GM19240 (cell line): ENCODE measurements around the gene DPYSL5.
A peak's percentile ranks its signal among the peaks of the same experiment; 100 is the strongest.

Experiments used
- DNase-seq: peaks from one replicate; pipeline ENCODE4 v3.0.0; 2011; ENCODE audit warnings: low spot score; ENCODE audit not compliant: insufficient read length

Gene DPYSL5

GRCh38 chr2:26957534-26957933 lies 109.6 kb downstream of the DPYSL5 start:
- no peak for DNase-seq

DNA sequence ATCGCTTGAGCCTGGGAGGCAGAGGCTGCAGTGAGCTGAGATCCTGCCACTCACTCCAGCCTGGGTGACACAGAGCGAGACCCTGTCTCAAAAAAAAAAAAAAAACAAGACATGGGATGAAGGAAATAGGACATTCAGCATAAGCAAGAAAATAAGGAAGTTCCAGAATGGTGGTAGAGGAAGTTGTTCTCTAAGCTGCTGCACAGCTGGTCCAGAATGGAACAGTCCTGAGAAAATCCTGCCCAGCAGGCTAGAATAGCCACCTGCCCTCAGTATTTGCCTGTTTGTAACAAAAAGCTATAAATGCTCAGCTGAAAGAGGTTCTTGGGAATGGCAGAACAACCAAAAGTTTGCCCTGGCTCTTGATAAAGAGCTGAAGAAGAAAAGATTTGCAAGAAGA lies 111.4 kb downstream of the DPYSL5 start:
- no peak for DNase-seq

DNA sequence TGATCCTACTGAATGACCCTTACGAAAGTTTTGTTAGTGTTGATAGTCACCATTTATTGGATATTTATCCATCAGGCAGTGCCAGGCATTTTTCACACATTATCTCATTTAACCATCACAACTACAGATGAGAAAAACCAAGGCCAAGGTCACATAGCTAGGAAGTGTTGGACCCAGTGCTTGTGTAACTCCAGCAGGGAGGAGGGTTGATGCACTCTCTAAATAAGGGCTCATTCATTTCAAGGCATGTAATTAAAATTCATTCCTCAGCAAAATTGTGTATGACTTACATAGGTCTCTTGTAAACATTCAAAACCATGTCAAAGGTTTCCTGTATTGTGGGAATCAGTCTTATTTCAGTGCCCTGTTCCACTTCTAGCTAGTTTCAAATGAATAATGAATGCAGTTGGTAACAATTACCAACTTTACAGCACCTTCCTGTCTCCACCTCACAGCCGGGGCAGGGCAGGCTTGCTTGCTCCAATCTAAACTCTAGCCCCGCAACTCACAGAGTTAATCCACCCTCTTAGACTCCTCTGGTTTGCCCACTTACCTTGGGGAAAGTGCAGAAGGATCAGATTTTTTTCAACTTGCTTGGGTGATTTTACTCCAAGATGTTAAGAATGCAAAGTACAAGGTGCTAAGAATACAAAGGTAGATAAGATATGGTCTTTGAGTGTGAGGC lies 116.7 kb downstream of the DPYSL5 start:
- no peak for DNase-seq

- DNase-seq = no peak
Measured at GRCh38 chr2:26968001-26968400, 120.1 kb downstream of the DPYSL5 start.

GRCh38 chr2:26969077-26969844 lies 121.3 kb downstream of the DPYSL5 start:
- no peak for DNase-seq

GRCh38 chr2:26970244-26970927 lies 122.5 kb downstream of the DPYSL5 start, which contains the start of gene MAPRE3:
Gene MAPRE3, plus strand, starts transcription at chr2:26970637. Its CDS starts 51,582 bp downstream, at chr2:27022219.
- peak; percentile 74 for DNase-seq

DNA sequence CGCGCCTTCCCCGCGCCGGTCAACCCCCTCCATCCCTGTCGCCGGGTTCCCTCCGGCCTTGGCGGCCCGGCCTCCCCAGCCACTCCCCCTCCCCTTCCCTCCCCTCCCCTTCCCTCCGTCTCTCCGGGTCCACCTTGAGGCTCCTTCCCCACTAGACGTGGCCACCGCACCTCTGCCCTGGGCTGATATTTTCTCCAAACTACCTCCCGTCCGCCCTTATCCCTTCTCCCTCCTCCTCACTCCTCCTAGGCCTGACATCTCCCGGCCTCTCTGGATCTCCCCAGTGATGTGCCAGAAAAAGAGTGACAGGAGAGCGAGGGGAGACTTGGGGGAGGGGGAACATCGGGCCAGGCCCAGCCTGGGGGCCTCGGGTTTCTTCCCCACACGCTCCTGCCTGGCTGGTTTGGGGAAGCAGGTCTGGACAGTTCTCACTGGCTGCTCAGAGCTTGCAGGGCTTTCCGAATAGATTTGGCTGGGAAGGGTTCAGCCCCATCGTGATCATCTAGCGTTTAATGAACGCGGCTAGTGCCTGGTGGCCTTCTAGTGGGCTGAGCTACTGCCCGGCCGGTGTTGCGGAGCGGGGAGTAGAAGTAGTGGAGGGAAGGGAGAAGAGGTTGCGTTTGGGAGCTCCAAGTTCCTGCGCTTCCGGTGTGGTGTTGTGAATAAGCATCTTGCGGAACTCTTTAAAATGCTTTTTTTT lies 123.1 kb downstream of the DPYSL5 start:
- DNase-seq = no peak

GRCh38 chr2:26971911-26972786 lies 124.2 kb downstream of the DPYSL5 start:
- DNase-seq = no peak

- no peak for DNase-seq
Measured at GRCh38 chr2:26974352-26974751, 126.4 kb downstream of the DPYSL5 start.

DNA sequence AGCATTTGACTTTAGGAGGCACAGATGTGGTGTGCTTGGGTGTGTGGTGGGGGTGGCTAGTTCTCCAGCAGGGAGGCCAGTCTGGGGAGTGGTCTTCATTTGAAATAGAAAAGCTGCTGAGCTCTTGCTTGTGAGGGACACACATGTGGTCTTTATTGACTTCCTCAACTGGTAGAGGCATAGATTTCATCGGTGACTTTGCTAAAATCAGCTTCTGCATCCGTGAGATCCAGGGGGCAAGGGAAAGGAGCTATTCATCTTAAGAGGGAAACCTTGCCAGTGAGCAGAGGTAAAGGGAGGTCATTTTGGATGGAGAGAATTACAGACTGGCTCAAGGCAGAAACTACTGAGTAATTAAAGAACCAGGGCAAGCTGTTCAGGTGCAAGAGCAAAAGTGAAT lies 127.2 kb downstream of the DPYSL5 start:
- DNase-seq = no peak

DNA sequence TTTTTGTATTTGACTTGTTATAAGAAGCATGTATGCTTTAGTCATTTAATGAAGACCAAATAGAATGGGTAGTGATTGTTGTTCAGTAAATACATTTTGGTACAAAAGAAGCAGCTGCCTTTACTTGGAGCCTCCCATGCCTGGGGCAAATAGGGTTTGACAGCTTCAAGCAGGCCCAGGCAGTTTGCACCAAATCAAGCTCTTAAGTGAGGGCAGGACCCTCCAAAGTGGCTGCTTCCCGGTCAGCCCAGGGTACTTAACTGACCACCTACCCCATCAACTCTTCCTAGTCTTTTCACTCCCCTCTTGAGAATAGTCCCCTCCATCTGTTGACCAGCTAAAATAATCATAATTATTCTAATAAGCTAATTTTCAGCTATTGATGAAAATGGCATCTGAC lies 127.7 kb downstream of the DPYSL5 start:
- no peak for DNase-seq

DNA sequence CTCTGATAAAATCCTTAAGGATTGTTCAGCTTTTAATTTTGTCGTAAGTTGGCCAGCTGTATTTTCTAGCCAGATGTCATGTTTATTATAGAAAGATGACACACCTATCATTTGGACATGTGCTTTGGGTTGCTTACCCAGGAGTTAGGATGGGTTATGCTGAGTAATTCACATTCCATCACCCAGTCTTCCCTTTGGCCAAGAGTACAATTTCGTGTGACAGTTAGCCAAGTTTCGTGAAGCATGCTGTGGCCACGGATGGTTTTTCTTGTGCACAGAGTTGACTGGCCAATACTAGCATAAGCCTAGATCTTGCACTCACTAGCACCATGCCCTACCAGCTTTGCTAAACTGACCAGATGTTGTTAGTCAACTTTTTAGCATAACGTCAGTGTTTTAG lies 128.3 kb downstream of the DPYSL5 start:
- no peak for DNase-seq

DNA sequence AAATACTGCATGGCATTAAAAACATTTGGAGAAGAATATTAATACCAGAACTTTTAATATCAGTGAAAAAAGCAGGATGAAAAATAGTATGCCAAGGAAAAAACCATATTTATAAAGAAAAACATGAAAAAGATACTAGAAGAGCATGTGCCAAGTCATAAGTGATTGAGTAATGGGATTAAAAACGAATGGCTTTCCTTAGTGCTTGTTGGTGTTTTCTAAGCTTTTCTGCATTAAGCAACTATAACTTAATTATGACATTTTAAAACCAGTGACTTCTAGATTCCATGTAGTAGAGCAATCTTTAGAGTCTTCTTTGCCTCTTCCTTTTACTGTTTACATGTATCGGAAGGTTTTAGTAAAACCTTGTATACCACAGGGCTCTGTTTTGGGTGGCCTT lies 129.1 kb downstream of the DPYSL5 start:
- no peak for DNase-seq

DNA sequence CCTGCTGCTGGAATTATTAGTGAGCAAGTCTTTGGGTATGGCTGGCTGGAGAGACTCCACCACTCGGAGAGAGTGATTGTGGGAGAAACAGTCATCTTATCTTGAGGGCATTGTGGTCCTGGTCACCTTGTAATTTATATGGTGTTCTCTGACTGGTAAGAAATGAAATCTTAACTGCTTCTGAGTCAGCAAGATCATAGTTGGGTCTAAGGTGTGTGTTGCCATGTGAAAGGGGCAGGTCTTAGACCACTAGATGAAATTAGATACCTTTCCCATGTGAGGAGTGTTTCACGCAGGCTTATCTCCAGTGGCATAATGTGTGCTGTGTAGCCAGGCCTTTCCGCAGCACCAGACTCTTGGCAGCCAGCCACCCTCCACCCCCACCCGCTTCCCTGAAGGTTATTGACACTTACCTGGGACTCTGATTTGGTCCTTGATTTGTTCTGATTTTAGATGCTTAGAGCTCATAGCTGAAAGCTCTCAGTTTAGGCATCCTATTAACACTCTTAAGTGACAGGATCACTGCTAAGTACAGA lies 130.2 kb downstream of the DPYSL5 start:
- DNase-seq = no peak

- DNase-seq = no peak
Measured at GRCh38 chr2:26979741-26980140, 131.8 kb downstream of the DPYSL5 start.

DNA sequence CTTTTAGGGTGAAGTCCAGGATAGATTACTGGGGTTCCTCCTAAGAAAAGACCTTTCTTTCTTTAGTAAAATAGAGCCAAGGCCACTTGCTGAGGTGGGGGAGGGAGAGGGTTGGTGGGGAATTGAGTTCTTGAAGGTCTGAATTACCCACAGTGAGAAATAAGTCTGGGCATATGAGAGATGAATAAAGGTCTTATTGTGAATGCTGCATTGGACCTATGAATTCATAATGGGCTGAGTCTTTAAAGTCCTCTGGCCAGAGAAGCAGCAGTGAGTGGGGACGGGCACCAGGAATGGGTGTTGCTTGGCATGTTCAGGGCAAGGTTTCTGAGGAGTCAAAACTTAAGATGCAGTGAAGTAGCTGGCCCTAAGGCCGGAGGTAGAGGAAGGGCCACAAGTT lies 133.0 kb downstream of the DPYSL5 start:
- no peak for DNase-seq

- peak; percentile 24 for DNase-seq
Measured at GRCh38 chr2:26982102-26982742, 134.3 kb downstream of the DPYSL5 start.

DNA sequence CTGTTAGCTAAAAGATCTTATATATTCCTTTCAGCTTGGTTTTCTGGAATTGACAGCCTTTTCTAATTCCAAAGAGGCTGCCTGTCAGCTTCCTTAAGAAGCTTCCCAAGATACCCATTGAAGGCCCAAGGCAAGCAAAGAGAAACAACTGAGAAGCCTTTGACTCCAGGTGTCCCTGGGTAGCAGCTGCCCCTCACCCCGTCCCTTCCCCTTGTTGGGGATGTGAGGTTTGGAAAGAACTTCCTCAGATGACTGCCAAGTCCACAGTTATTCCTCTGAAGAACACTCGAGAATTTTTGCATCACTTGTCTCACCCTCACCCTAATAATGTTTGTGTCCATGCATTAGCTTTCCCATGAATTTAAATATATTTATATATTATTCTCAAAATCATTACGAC lies 135.8 kb downstream of the DPYSL5 start:
- no peak for DNase-seq

- DNase-seq = no peak
Measured at GRCh38 chr2:26985807-26986206, 137.9 kb downstream of the DPYSL5 start.

GRCh38 chr2:26986576-26986975 lies 138.6 kb downstream of the DPYSL5 start:
- no peak for DNase-seq
